Erythroblast (primary cell): ENCODE data around the gene PDE9A.

Source experiments
- GATA1 ChIP-seq: IDR thresholded peaks from 2 replicates; pipeline ENCODE4 v1.6.1; 2011; ENCODE audit warnings: low read depth, mild to moderate bottlenecking, control low read depth, low read length, moderate library complexity
- POLR2A ChIP-seq: IDR thresholded peaks from 2 replicates; pipeline ENCODE4 v1.6.1; 2011; ENCODE audit warnings: mild to moderate bottlenecking, low read length

DNA sequence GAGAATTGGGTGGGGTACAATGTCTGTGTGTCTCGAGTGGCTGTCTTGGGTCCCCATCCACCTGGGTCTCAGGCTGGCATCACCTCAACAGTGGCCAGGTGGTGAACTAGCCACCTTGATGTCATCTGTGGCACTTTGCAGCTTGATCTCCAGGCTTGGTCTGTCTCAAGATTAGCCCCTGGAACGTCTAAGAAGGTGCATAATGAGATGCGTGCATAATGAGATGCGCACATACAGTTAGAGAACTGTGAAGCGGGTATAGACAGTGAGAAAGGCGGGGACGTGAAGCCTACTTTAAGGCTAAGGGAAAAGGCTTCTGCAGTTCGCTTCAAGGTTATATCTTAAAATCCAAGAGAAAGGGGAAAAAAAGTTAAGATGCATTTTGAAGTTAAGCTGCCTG, 127.2 kb downstream of the PDE9A start:
- no peak for TF ChIP-seq POLR2A
- TF ChIP-seq GATA1: no peak
